GM19467 (cell line): ENCODE measurements around the gene IL3.

Source experiments
- ATAC-seq: cut with Tn5 transposase; IDR thresholded peaks from one replicate; pipeline ENCODE4 v1.9.1; 2021; ENCODE audit warnings: mild to moderate bottlenecking, moderate library complexity; ENCODE audit not compliant: unreplicated experiment

The IL3 gene

DNA sequence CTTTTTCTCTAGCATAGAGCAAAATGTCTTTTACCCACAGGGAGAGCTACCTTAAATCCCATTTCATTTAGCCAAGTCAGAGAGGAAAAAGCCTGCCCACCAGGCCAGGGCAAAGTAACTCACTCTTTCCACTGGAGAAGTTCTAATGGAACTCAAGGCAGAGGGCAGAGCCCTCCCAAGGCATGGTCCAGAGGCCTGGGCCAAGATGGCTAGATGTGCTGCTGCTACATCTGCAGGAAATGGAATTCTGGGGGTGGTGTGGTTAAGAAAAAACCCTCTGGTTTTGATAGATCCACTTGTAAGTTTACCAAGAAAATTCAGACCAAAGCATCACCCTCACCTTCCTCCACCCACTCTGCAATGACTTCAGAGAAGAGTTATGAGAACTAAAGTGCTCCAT is 50.5 kb downstream of the IL3 start:
- no peak for ATAC-seq

DNA sequence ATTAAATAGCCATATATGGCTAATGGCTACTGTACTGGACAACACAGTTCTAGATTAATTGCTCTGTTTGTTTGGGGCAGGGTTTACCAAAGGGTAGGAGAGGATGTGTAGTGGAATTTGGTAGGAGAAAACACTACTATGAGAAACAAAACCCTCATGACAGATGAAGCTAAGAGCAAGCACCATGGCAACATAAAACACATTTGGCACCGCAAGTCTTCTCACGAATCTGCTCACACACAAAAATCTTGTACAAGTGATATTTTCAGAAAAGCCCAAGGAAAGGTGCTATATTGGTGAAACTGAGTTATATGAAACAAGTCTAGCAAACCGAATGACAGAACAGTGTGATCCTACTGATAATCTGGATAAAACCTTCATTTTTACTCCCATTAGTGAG is 51.7 kb downstream of the IL3 start:
- ATAC-seq, result no peak
